HL-60 (cell line): Measurements from ENCODE around the gene DEFB124.
"Not testable (repeated sequence)": the region's sequence is repeated elsewhere in the genome, so short reads cannot be mapped to it uniquely, and the experiment has no call there.

Source experiments
- DNase-seq, 2 experiments: peaks; one replicate each; pipeline ENCODE4 v3.0.0-alpha.2; 2010 to 2020; ENCODE audit warnings: low read depth in 1 of 2, low spot score in 1 of 2
- H3K27ac ChIP-seq: fragments of 250-450 bp; sonication (Bioruptor Pico); replicated peaks from 2 replicates; pipeline ENCODE4 v1.5.1; 2020; ENCODE audit warnings: mild to moderate bottlenecking, moderate library complexity
- H3K27me3 ChIP-seq: fragments of 250-450 bp; sonication (Bioruptor Pico); 2 replicates; pipeline ENCODE4 v1.5.1; 2021; ENCODE audit warnings: mild to moderate bottlenecking, moderate library complexity; ENCODE audit not compliant: insufficient read depth, poor library complexity, severe bottlenecking
- H3K4me3 ChIP-seq: replicated peaks from 2 replicates; pipeline ENCODE4 v1.5.1; 2011; ENCODE audit warnings: mild to moderate bottlenecking, control low read depth, low read length; ENCODE audit not compliant: insufficient read depth
- GABPA ChIP-seq: IDR thresholded peaks from 2 replicates; pipeline ENCODE4 v1.6.1; 2012; ENCODE audit warnings: low read depth
- POLR2AphosphoS5 ChIP-seq: IDR thresholded peaks from 2 replicates; pipeline ENCODE4 v1.6.1; 2012; ENCODE audit warnings: low read depth
- SPI1 ChIP-seq: IDR thresholded peaks from 2 replicates; pipeline ENCODE4 v1.6.1; 2012; ENCODE audit warnings: low read depth, mild to moderate bottlenecking, borderline replicate concordance
- long read RNA-seq: library from polyadenylated mRNA; unstranded; transcript quantifications from one replicate; pipeline ENCODE4 v2.0.0, GENCODE V29; 2020
- TF ChIP-seq, protein P1 (sequence below): IDR thresholded peaks from 2 replicates; pipeline ENCODE4 v1.6.1; 2012; ENCODE audit warnings: low read depth; ENCODE audit not compliant: insufficient replicate concordance
- TF ChIP-seq, protein P2 (sequence below): IDR thresholded peaks from one replicate; pipeline ENCODE4 v1.5.1; 2011; ENCODE audit warnings: low read length, control low read depth, inconsistent platforms; ENCODE audit not compliant: insufficient read depth

Gene DEFB124, protein sequence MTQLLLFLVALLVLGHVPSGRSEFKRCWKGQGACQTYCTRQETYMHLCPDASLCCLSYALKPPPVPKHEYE
- long read RNA-seq, result 0 reads

DNA sequence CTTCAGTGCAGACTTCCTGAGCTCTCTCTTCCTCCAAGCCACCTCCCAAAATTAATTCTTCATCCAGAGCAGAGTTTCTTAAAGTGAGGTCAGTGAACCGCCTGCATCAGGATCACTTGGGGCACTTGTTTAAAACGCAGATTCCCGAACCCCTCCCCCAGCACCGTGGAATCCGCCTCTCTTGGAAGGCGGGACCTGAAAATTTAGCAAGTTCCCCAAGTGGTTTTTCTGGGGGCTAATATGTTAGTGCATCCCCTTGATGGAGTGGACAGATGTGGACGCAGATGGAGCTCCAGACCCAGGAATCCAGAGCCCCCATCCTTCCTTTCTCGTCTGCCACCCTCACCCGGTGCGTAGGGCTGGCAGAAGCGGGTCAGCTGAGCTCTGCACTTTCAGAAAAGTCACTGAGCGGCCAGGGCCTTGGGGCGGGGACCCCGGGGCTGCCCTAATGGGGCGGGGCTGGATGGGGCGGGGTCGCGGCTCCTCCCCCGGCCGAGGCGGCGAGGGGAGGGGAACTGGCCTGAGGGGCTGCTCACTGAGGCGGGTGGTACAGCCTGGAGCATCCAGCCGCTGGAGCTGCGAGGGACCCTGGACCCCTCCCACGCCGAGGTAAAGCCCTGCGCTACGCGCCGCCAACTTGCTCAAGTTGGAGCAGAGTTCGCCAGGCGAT is at the start of gene DEFB124, which contains the start of gene REM1:
Gene DEFB124 (minus strand): TSS at position 370 of the 670 bp plus-strand sequence. CDS start 2,114 bp downstream, outside the sequence.
Gene REM1 (plus strand): TSS at position 531 of the 670 bp plus-strand sequence. CDS start 1,158 bp downstream, outside the sequence.
- H3K4me3 ChIP-seq, result no peak within 1 kb of the TSS
- peaks cover 19% of the 10 kb centered on the region for H3K27me3 ChIP-seq
- no peak within 1 kb of the TSS for H3K27ac ChIP-seq
- no peak for DNase-seq
- TF ChIP-seq, protein P1, sequence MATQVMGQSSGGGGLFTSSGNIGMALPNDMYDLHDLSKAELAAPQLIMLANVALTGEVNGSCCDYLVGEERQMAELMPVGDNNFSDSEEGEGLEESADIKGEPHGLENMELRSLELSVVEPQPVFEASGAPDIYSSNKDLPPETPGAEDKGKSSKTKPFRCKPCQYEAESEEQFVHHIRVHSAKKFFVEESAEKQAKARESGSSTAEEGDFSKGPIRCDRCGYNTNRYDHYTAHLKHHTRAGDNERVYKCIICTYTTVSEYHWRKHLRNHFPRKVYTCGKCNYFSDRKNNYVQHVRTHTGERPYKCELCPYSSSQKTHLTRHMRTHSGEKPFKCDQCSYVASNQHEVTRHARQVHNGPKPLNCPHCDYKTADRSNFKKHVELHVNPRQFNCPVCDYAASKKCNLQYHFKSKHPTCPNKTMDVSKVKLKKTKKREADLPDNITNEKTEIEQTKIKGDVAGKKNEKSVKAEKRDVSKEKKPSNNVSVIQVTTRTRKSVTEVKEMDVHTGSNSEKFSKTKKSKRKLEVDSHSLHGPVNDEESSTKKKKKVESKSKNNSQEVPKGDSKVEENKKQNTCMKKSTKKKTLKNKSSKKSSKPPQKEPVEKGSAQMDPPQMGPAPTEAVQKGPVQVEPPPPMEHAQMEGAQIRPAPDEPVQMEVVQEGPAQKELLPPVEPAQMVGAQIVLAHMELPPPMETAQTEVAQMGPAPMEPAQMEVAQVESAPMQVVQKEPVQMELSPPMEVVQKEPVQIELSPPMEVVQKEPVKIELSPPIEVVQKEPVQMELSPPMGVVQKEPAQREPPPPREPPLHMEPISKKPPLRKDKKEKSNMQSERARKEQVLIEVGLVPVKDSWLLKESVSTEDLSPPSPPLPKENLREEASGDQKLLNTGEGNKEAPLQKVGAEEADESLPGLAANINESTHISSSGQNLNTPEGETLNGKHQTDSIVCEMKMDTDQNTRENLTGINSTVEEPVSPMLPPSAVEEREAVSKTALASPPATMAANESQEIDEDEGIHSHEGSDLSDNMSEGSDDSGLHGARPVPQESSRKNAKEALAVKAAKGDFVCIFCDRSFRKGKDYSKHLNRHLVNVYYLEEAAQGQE, result no peak
- TF ChIP-seq POLR2AphosphoS5 (no peak), SPI1 (no peak), GABPA (no peak)
- TF ChIP-seq, protein P2, sequence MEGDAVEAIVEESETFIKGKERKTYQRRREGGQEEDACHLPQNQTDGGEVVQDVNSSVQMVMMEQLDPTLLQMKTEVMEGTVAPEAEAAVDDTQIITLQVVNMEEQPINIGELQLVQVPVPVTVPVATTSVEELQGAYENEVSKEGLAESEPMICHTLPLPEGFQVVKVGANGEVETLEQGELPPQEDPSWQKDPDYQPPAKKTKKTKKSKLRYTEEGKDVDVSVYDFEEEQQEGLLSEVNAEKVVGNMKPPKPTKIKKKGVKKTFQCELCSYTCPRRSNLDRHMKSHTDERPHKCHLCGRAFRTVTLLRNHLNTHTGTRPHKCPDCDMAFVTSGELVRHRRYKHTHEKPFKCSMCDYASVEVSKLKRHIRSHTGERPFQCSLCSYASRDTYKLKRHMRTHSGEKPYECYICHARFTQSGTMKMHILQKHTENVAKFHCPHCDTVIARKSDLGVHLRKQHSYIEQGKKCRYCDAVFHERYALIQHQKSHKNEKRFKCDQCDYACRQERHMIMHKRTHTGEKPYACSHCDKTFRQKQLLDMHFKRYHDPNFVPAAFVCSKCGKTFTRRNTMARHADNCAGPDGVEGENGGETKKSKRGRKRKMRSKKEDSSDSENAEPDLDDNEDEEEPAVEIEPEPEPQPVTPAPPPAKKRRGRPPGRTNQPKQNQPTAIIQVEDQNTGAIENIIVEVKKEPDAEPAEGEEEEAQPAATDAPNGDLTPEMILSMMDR, result no peak

DNA sequence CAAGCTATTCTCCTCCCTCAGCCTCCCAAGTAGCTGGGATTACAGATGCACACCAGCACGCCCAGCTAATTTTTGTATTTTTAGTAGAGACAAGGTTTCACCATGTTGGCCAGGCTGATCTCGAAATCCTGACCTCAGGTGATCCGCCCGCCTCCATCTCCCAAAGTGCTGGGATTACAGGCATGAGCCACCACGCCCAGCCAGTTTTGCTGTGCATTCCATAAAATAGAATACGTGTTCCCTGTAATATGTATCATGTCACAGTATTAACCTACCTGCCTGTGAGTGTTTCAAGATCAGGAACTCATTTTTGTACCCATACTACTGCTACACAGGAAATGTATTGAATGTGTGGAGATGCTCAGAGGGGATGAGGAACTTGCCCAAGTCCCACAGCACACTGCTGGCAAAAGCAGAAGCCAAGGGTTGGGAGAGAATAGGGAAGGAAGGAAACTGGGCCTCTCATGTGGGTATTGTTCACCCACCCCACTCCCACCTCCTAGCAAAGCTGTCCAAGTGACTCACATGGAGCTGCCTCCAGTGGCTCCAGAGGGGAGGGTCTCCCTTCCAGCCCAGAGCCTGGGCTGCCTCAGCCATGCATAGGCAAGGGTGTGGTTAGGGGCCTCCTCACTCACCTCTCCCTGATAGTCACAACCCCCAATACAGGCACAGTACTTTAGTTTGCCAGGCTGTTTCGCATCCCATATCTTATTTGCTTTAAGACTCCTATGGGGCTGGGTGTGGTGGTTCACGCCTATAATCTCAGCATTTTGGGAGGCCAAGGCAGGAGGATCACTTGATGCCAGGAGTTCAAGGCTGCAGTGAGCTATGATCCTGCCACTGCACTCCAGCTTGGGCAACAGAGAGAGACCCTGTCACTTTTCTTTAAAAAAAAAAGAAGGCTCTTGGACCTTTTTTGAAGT is 48.7 kb upstream of the DEFB124 start:
- Histone ChIP-seq H3K27me3 (no peaks in the 10 kb centered on the region), H3K27ac (peak overlapping the region; percentile 64), H3K4me3 (no peak overlapping the region)
- peak in 1 of 2 experiments; percentile 95 for DNase-seq
- TF ChIP-seq POLR2AphosphoS5 (peak; percentile 56; the same call in 1 of the 2 replicates), GABPA (no peak), SPI1 (peak; percentile 93)

DNA sequence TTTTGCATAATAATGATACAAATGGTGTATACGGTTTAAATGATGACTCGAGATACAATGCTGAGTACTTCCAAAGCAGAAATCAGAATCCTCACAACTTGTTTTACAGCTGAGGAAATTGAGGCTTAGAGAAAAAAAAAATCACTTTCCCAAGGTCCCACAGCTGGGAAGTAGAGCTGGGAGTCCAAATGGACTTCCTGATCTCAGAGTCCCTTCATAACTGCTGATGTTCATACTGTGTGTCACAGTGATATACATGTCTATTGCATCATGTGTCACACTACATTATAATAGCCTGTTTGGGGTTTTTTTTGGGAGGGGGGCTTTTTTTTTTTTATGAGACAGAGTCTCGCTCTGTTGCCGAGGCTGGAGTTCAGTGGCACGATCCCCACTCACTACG is 47.8 kb upstream of the DEFB124 start:
- DNase-seq, result no peak
- peak overlapping the region; percentile 64 for H3K27ac ChIP-seq
- TF ChIP-seq, protein P1, result no peak
- TF ChIP-seq GABPA, result no peak
- TF ChIP-seq POLR2AphosphoS5, result no peak
- TF ChIP-seq, protein P2, result no peak
- no peak for TF ChIP-seq SPI1
- no peak overlapping the region for H3K4me3 ChIP-seq
- no peaks in the 10 kb centered on the region for H3K27me3 ChIP-seq

DNA sequence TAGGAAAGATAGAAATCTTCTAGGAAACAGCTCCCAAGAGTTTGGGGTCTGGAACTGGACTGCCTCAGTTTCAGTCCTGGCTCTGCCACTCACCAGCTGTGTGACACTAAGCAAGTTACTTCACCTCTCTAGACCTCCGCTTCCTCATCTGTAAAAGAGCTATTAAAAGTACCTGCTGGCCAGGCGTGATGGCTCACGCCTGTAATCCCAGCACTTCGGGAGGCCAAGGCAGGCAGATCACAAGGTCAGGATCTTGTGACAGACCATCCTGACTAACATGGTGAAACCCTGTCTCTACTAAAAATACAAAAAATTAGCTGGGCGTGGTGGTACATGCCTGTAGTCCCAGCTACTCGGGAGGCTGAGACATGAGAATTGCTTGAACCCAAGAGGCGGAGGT is 46.3 kb upstream of the DEFB124 start:
- H3K27ac ChIP-seq, result peak overlapping the region; percentile 44
- H3K27me3 ChIP-seq, H3K4me3 ChIP-seq: not testable (repeated sequence)
- peak in 1 of 2 experiments; percentile 64 for DNase-seq
